Effector CD4-positive, alpha-beta T cell (primary cell): ENCODE results near the gene SEMA3A.

Experiments
- DNase-seq: peaks from one replicate; pipeline ENCODE4 v3.0.0-alpha.2; 2020

The SEMA3A gene

GRCh38 chr7:84002348-84002747 is 192.2 kb downstream of the SEMA3A start:
- no peak for DNase-seq

- DNase-seq, result no peak
These were observed 197.7 kb downstream of the SEMA3A start for GRCh38 chr7:83996879-83997278.

- DNase-seq, result no peak
These were observed 206.8 kb downstream of the SEMA3A start for GRCh38 chr7:83987764-83988163.

GRCh38 chr7:83985821-83986220 is 208.8 kb downstream of the SEMA3A start:
- DNase-seq, result no peak

GRCh38 chr7:83984591-83984990 is 210.0 kb downstream of the SEMA3A start:
- no peak for DNase-seq

- DNase-seq, result no peak
These were observed 210.5 kb downstream of the SEMA3A start for GRCh38 chr7:83984076-83984475.

GRCh38 chr7:83983606-83984005 is 211.0 kb downstream of the SEMA3A start:
- DNase-seq, result no peak

- peak; percentile 4 for DNase-seq
These were observed 218.3 kb downstream of the SEMA3A start for GRCh38 chr7:83976302-83976701.

- DNase-seq, result no peak
These were observed 224.5 kb downstream of the SEMA3A start for GRCh38 chr7:83970081-83970480.

- no peak for DNase-seq
These were observed 230.3 kb downstream of the SEMA3A start for GRCh38 chr7:83964318-83964717.

- no peak for DNase-seq
These were observed 237.3 kb downstream of the SEMA3A start for GRCh38 chr7:83957333-83957732.

- DNase-seq, result no peak
These were observed 238.5 kb downstream of the SEMA3A start for GRCh38 chr7:83956104-83956503.

- DNase-seq, result no peak
These were observed 242.4 kb downstream of the SEMA3A start for GRCh38 chr7:83952236-83952635.

- no peak for DNase-seq
These were observed 247.3 kb downstream of the SEMA3A start for GRCh38 chr7:83947260-83947659.

GRCh38 chr7:83946801-83947200 is 247.8 kb downstream of the SEMA3A start:
- DNase-seq, result no peak

GRCh38 chr7:83941300-83941699 is 253.3 kb downstream of the SEMA3A start:
- no peak for DNase-seq

- no peak for DNase-seq
These were observed 256.7 kb downstream of the SEMA3A start for GRCh38 chr7:83937930-83938329.

GRCh38 chr7:83936056-83936708 is 258.4 kb downstream of the SEMA3A start:
- peak; percentile 23 for DNase-seq

GRCh38 chr7:83934118-83934734 is 260.4 kb downstream of the SEMA3A start:
- DNase-seq, result no peak

- DNase-seq, result no peak
These were observed 262.6 kb downstream of the SEMA3A start for GRCh38 chr7:83931968-83932367.

GRCh38 chr7:83930262-83930661 is 264.3 kb downstream of the SEMA3A start:
- no peak for DNase-seq

- DNase-seq, result no peak
These were observed 268.7 kb downstream of the SEMA3A start for GRCh38 chr7:83925860-83926259.

- no peak for DNase-seq
These were observed 272.5 kb downstream of the SEMA3A start for GRCh38 chr7:83921941-83922607.

- DNase-seq, result no peak
These were observed 273.2 kb downstream of the SEMA3A start for GRCh38 chr7:83921271-83921940.
